Right renal cortex interstitium (tissue), 3 donors: ENCODE results near the gene THEM4. TPM values are rescaled to one million over a fixed set of nuclear protein-coding genes. Genes with fewer than 3 reads are reported as not detected.
"Not testable (repeated sequence)": the region's sequence is repeated elsewhere in the genome, so short reads cannot be mapped to it uniquely, and the experiment has no call there.

Source experiments
- DNase-seq, 3 donors: peaks; one replicate each; pipeline ENCODE4 v3.0.0-alpha.2; 2013; ENCODE audit warnings: low read depth in 3 of 3, low spot score in 2 of 3
- polyA plus RNA-seq, 3 donors: library from polyadenylated mRNA; unstranded; fragments of 120-200 nt; gene quantifications; one replicate each; pipeline ENCODE4 v1.2.1, GENCODE V29; 2013; ENCODE audit not compliant: insufficient read length in 3 of 3

THEM4 gene
- polyA plus RNA-seq, 3 donors = 20.9 to 22.1 (median 21.8) TPM

DNA sequence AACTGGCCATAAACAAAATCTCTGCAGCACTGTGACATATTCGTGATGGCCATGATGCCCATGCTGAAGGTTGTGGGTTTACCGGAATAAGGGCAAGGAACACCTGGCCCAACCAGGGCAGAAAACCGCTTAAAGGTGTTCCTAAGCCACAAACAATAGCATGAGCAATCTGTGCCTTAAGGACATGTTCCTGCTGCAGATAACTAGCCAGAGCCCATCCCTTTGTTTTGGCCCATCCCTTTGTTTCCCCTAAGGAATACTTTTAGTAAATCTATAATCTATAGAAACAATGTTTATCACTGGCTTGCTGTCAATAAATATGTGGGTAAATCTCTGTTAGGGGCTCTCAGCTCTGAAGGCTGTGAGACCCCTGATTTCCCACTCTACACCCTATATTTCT lies 8.5 kb downstream of the THEM4 start:
- DNase-seq = not testable (repeated sequence)

DNA sequence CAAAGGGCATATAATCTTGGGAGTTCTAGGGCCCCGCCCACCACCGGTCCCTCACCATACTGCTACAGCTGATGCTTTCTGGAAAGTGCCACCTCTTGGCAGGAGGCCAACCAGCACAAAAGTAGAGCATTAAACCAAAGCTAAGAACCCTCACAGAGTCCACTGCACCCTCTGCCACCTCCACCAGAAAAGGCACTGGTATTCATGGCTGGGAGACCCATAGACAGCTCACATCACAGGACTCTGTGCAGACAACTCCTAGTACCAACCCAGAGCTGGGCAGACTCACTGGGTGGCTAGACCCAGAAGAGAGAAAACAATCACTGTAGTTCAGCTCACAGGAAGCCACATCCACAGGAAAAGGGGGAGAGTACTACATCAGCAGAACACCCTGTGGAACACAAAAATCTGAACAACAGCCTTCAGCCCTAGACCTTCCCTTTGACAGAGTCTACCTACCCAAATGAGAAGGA lies 10.8 kb downstream of the THEM4 start:
- DNase-seq = no peak

DNA sequence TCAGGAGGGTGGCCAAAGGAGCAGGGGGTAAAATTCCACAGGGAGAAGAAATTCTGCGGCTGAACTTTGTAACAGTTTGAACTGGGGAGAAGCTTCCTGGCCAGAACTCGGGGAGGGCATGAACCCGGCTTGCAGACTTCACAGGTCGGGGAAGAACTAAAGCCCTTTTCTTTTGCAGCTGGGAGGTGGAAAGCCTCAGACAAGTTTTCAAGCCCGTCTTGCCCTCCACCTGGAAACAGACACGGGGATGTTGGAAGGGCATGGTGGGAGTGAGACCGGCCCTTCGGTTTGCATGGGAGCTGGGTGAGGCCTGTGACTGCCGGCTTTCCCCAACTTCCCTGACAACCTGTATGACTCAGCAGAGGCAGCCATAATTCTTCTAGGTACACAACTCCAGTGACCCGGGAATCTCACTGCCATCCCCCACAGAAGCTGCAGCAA lies 11.3 kb downstream of the THEM4 start:
- no peak for DNase-seq

DNA sequence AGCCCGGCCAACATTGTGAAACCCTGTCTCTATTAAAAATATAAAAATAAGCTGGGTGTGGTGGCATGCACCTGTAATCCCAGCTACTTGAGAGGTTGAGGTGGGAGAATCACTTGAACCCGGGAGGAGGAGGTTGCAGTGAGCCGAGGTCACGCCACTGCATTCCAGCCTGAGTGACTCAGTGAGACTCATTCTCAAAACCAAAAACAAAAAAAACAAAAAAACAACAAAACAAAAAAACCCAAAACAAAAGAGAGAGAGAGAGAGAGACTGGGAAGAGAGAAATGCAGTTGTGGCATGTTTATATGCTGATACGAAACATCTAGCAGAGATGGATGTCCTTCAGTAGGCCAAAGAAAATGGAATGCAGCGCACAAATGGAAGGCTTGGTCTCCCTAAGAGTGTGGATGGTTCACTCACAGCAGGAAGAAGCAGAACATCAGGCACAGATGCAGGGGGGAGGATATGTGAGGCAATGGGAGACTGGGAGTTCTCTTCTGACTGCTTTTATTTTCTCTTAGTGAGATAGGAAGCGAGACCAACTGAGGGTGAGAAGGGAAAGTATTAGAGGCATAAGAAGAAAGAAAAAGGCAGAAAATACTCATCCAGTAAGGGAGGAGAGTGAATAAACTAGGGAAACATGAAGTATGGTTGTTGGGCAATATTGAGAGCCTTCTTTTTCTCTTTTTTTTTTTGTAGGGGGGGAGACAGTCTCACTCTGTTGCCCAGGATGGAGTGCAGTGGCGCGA lies 16.0 kb downstream of the THEM4 start:
- no peak for DNase-seq

DNA sequence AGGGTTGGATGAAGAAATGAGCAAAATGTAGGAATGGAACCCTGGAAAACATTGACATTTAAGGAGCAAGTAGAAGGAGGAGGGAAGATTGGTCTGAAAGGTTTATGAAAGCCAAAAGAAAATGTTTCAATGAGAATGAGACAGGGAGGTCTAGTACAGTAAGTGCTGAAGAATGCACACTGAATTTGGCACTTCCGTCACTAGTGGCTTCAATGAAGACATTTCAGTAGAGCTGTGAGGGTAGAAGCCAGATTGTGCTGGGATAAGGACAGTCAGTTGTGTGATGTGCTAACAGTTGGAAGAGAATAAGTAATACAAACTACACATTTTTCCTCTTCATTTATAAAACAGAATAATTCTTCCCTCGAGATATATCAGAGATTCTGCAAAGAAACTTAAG lies 17.1 kb downstream of the THEM4 start:
- DNase-seq = no peak

DNA sequence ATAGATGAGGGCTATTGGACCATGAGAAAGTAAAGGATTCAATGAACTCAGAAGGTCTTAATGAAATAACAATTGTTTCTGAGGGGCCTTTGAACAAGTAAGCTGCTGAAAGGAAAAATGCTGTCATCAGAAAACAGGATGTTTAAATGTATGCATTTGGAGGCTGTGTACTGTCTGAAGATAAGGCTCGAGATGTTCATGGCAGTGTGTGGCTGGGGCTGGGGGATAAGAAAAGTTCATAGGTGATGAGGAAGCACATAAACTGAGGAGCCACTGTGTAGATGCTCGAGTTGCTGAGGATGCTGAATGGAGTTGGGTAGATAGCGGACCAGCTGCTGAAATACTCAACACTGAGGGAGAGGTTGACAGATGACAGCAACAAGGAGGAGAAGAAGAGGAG lies 17.8 kb downstream of the THEM4 start:
- DNase-seq = no peak

DNA sequence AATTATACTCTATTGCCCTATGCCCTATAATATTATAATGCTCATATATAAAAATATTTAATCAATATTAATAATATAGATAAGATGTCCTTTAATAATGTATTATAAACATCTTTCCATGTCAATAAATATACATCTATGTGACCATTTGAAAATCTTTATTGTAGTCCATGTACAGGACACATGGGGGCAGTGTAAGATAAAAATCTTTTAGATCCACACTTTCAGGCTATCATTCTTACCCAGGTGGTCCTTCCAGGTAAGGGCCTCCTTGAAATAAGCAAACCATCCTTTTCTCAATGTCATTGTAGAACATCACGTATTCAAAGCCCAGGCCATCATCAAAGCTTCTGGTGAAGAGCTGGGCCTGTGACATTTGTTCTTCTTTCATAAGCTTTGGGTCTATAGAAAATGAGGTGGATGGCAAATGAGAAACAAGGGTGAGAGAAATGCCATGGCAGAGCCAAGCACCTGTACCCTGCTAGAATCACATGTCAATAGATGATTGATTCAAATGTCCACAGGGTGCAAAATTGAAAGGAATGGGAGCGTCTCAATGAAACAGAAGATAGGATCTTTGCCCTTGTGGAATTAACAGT lies 20.2 kb downstream of the THEM4 start:
- no peak for DNase-seq

DNA sequence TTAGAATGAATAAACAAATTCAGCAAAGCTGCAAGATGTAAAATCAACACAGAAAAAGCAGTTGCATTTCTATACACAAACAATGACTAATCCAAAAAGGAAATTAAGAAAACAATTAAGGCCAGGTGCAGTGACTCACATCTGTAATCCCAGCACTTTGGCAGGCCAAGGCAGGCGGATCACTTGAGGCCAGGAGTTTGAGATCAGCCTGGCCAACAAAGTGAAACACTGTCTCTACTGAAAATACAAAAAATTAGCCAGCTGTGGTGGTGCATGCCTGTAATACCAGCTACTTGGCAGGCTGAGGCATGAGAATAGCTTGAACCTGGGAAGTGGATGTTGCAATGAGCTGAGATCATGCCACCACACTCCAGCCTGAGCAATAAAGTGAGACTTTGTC lies 22.3 kb downstream of the THEM4 start:
- no peak for DNase-seq

DNA sequence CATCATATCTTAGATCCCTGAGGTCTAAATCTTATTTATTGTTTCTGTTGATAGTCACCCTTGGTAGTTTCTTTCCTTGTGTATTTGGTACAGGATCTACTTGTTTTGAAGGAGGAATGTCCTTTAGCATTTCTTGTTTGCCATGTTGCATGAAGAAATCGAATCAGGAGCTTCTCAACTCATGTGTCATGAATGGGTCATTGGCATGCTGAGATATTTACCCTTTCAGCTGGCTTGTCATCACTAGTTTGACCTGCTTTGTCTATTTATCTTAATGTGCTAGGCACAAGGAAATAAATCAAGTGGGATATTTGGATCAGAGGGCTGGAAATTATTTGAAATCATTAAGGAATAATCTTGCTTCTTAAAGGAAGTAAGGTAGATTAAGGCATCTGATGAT lies 23.8 kb downstream of the THEM4 start:
- no peak for DNase-seq

DNA sequence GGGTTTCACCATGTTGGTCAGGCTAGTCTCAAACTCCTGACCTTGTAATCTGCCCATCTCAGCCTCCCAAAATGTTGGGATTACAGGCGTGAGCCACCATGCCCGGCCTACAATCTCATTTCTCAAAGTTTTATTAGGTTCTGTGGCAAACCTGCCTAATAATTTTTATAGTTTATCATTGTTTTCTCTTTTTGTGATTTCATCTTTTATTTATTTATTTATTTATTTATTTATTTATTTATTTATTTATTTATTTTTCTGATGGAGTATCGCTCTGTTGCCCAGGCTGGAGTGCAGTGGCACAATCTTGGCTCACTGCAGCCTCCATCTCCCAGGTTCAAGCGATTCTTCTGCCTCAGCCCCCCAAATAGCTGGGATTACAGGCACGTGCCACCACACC lies 24.4 kb downstream of the THEM4 start:
- DNase-seq = not testable (repeated sequence)

DNA sequence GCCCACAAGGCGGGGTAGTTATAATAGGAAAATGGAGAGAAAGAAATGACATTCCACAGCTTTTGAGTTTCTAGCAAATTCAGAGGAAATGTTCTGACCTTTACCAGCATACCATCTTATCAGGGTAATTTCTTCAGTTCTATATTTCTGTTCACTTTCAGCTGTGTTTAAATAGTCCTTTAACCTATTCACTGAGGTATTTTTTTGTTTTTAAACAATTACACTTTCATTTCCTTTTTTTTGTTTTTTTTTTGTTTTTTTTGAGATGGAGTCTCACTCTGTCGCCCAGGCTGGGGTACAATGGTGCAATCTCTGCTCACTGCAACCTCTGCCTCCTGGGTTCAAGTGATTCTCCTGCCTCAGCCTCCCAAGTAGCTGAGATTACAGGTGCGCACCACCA lies 24.9 kb downstream of the THEM4 start:
- not testable (repeated sequence) for DNase-seq

DNA sequence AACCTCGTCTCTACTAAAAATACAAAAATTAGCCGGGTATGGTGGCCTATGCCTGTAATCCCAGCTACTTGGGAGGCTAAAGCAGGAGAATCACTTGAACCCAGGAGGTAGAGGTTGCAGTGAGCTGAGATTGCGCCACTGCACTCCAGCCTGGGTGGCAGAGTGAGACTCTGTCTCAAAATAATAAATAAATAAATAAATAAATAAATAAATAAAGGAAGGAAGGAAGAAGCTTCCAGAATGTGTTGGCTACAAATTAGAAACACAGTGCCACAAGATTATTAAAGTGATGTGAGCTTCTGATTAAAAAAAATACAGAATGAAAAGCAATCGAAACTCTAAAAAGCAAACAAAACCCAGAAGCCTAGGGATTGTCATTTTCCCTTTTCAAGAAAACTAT lies 25.4 kb downstream of the THEM4 start:
- DNase-seq = not testable (repeated sequence)

DNA sequence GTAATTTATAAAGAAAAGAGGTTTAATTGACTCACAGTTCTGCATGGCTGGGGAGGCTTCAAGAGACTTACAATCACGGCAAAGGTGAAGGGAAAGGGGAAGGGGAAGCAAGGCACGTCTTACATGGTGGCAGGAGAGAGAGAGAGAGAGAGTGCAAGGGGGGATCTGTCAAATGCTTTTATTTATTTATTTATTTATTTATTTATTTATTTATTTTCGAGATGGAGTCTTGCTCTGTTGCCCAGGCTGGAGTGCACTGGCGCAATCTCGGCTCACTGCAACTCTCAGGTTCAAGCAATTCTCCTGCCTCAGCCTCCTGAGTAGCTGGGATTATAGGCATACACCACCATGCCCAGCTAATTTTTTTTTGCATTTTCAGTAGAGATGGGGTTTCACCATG lies 26.4 kb downstream of the THEM4 start:
- not testable (repeated sequence) for DNase-seq

DNA sequence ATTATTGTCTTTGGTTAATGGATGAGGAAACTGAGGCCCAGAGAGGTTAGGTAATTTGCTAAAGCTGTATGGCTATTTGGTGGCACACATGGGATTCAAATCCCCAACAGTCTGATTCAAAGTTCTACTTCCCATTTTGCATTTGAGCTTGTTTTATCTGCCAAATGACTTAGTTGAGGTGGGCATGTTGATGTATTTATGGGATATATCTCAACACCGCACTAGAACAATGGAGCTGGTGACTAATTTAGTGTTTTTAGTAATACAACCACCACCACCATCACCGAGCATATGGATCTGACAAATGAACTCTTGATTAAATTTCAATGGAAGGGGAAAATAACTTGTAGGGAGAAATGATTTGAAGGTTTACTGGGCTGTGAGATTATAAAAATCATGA lies 26.8 kb downstream of the THEM4 start:
- no peak for DNase-seq

DNA sequence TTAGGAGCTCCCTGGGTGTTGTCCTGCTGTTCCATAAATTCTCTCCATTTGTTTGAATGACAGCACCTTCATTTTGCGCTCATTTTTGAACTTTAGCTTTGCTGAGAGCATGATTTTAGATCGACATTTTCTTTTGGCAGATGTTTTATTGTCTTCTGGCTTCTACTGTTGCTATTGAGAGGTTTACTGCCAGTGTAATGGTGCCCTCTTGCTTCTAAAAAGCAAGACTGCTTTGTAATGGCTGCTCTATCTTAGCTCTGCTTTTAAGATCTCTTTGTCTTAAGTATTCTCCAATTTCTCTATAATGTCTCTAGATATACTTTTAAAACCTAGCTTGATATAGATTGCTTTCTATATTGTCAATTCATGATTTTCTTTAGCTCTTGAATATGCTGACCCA lies 27.8 kb downstream of the THEM4 start:
- no peak for DNase-seq

DNA sequence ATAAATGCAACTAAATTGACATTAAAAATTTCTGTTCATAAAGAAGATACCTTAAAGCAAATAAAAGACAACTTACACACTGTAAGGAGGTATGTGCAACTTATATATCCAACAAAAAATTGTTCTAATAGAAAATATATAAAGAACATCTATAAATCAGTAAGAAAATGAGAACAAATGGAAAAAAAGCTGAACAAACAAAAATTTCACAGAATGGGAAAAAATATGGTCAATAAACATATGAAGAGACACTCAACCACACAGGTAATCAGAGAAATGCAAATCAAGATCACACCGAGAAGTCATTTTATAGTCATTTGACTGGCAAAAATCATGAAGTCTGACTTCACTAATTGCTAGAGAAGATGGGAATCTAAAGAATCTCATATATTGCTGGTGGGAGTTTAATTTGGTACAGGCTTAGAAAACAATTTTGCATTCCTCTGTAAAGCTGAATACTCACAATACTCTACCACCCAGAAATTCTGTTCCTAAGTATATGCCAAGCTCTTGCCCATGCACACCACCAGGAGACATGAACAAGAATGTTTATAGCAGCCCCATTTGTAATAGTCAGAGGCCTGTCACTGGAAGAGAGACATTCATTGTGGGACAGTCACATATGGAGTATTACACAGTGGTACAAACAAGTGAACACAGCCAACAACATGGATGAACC lies 33.8 kb downstream of the THEM4 start:
- no peak for DNase-seq

DNA sequence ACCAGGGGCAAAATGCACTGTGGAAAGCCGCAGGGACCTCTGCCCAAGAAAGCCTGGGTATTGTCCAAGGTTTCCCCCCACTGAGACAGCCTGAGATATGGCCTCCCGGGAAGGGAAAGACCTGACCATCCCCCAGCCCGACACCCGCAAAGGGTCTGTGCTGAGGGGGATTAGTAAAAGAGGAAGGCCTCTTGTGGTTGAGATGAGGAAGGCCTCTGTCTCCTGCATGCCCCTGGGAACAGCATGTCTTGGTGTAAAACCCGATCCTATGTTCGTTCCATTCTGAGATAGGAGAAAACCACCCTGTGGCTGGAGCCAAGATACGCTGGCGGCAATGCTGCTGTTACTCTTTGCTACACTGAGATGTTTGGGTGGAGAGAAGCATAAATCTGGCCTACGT lies 36.5 kb downstream of the THEM4 start:
- not testable (repeated sequence) for DNase-seq

DNA sequence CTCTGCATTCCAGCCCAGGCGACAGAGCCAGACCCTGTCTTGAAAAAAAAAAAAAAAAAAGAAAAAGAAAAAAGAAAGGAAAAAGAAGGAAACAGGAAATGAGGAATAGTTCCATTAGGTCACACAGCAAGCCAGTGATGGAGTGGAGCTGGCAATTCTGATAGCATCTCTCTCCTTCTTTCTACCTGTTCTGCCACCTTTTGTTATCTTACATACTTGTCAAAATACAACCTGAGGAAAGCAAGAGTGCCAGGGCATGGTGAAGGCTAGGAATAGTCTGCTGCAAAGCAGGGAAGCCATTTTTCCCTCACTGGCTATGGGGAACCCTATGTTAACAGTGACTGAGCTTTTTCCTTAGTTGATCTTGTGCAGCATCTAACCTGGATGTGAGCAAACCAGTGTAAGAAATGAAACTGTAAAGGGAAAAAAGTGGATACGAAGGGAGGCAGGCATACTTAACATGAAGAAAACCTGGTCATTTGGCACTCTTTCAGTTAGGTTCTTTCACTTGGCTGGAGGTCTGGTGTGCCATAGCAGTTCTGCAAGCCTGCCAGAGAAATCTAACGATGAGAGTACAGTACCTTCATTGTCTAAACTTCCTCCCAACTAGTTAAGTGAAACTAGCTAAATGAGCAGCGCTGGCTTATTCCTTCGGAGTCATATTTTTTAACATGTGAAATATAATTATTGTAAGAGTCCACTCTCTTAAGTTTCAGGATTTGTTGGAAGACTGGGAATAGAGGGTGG lies 37.9 kb downstream of the THEM4 start:
- DNase-seq = no peak

DNA sequence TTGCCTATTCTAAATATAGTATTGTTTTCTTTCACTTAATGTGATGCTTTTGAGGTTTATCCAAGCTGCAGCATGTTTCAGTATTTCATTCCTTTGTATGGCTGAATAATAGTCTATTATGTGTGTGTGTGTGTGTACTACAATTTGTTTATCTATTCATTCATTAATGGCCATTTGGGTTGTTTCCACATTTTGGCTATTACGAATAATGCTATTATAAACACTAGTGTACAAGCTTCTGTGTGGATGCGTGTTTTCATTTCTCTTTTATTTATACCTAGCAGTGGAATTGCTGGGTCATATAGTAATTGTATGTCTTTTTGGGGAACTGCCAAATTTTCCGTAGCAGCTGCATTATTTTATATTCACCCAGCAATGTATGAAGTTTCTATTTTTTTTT lies 40.8 kb downstream of the THEM4 start:
- peak in 1 of 3 donors; percentile 18 for DNase-seq

DNA sequence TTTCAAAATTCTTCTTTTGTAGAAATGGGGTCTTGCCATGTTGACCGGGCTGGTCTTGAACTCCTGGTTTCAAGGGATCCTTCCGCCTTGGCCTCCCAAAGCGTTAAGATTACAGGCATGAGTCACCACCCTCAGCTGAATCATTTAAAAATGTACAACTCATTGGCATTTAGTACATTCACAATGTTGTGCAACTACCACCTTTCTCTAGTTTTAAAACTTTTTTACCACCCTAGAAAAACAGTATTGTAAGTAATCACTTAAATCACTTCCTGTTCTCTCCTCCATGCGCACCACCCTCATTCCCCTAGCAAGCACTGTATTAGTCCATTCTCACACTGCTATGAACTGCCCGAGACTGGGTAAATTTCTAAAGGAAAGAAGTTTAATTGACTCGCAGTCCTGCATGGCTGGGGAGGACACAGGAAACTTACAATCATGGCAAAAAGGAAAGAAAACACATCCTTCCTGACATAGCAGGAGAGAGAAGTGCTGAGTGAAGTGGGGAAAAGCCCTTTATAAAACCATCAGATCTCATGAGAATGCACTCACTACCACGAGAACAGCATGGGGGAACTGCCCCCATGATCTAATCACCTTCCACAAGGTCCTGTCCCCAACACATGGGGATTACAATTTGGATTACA lies 41.4 kb downstream of the THEM4 start:
- DNase-seq = no peak

DNA sequence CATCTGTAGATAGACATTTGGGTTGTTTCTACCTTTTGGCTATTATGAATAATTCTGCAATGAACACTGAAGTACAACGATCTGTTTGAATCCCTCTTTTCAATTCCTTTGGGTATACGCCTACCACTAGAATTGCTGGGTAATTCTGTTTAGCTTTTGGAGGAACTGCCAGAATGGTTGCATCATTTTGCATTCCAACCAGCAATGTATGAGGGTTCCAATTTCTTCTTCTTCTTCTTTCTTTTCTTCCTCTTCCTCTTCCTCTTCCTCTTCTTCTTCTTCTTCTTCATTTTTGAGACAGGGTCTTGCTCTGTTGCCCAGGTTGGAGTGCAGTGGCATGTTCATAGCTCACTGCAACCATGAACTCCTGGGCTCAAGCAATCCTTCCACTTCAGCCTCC lies 42.0 kb downstream of the THEM4 start:
- DNase-seq = no peak
